SK-N-SH (cell line): ENCODE measurements around the gene HK2. TPM values are rescaled to one million over a fixed set of nuclear protein-coding genes. Genes with fewer than 3 reads are reported as not detected.

Experiments
- CTCF ChIA-PET: fragments of 300-600, 350-600 bp; formaldehyde crosslinking; extraction: SDS; loops from one replicate; lab custom pipeline; 2021; lab: Yijun Ruan, JAX
- POLR2A ChIA-PET: fragments of 350-600 bp; sonication (Branson Sonifier 250); formaldehyde crosslinking; extraction: SDS; loops from one replicate; lab custom pipeline; 2020; ENCODE audit warnings: antibody characterized with exemption, inconsistent platforms; lab: Yijun Ruan, JAX
- DNase-seq: peaks from one replicate; pipeline ENCODE4 v3.0.0; 2012
- H2AFZ ChIP-seq: fragments of 200-600 bp; sonication (generic); 2 replicates; pipeline ENCODE4 v1.8.1; 2016; ENCODE audit warnings: antibody characterized with exemption, mild to moderate bottlenecking, low read depth
- H3F3A ChIP-seq: fragments of 200-600 bp; sonication (generic); replicated peaks from 2 replicates; pipeline ENCODE3; 2016; ENCODE audit warnings: antibody characterized with exemption, mild to moderate bottlenecking; ENCODE audit not compliant: insufficient read depth
- H3K27ac ChIP-seq, 2 experiments: fragments of 200-500 bp in 1 of 2; fragments of 200-600 bp in 1 of 2; sonication (Bioruptor generic) in 1 of 2; sonication (generic), shearing (Covaris generic) in 1 of 2; 2 replicates each; pipeline versions ENCODE4 v1.5.1 to v1.6.1; 2014 to 2016; ENCODE audit warnings: low read depth in 2 of 2, inconsistent platforms in 1 of 2, low read length in 1 of 2, mild to moderate bottlenecking in 1 of 2, mixed read lengths in 1 of 2
- H3K27me3 ChIP-seq: fragments of 200-600 bp; sonication (generic), shearing (Covaris generic); 2 replicates; pipeline ENCODE4 v1.6.1; 2016; ENCODE audit warnings: mixed run types; ENCODE audit not compliant: insufficient read depth
- H3K36me3 ChIP-seq, 2 experiments: fragments of 200-500 bp in 1 of 2; fragments of 200-600 bp in 1 of 2; sonication (Bioruptor generic) in 1 of 2; sonication (generic) in 1 of 2; replicated peaks in 1 of 2; 2 replicates each; pipeline versions ENCODE3 to v1.5.1; 2014 to 2016; ENCODE audit warnings: low read length in 1 of 2, mild to moderate bottlenecking in 1 of 2; ENCODE audit not compliant: insufficient read depth in 2 of 2, control insufficient read depth in 1 of 2
- H3K4me1 ChIP-seq, 2 experiments: fragments of 200-500 bp in 1 of 2; fragments of 200-600 bp in 1 of 2; sonication (Bioruptor generic) in 1 of 2; sonication (generic), shearing (Covaris generic) in 1 of 2; 2 replicates each; pipeline versions ENCODE4 v1.5.1 to v1.6.1; 2014 to 2016; ENCODE audit warnings: low read depth in 1 of 2, low read length in 1 of 2, mixed run types in 1 of 2; ENCODE audit not compliant: insufficient read depth in 2 of 2, control insufficient read depth in 1 of 2
- H3K4me2 ChIP-seq: fragments of 200-600 bp; sonication (generic), shearing (Covaris generic); 2 replicates; pipeline ENCODE4 v1.6.1; 2017; ENCODE audit warnings: mixed run types
- H3K4me3 ChIP-seq, 2 experiments: fragments of 200-500 bp in 1 of 2; fragments of 200-600 bp in 1 of 2; sonication (Bioruptor generic) in 1 of 2; sonication (generic), shearing (Covaris generic) in 1 of 2; 2 replicates each; pipeline versions ENCODE4 v1.5.1 to v1.8.1; 2014 to 2016; ENCODE audit warnings: low read depth in 2 of 2, inconsistent platforms in 1 of 2, low read length in 1 of 2, mild to moderate bottlenecking in 1 of 2, mixed read lengths in 1 of 2, moderate library complexity in 1 of 2
- H3K79me2 ChIP-seq: fragments of 200-600 bp; sonication (generic); 2 replicates; pipeline ENCODE4 v1.8.1; 2017; ENCODE audit warnings: mild to moderate bottlenecking; ENCODE audit not compliant: insufficient read depth
- H3K9ac ChIP-seq: fragments of 200-600 bp; sonication (generic); 2 replicates; pipeline ENCODE4 v1.6.1; 2017; ENCODE audit warnings: mixed run types
- H3K9me2 ChIP-seq: fragments of 200-600 bp; sonication (generic); 2 replicates; pipeline ENCODE4 v1.6.1; 2017; ENCODE audit warnings: mixed run types
- H3K9me3 ChIP-seq: fragments of 200-600 bp; sonication (generic); 2 replicates; pipeline ENCODE4 v1.6.1; 2017; ENCODE audit warnings: mixed run types, mild to moderate bottlenecking, moderate library complexity
- H4K20me1 ChIP-seq: fragments of 200-600 bp; sonication (generic); 2 replicates; pipeline ENCODE4 v1.6.1; 2017; ENCODE audit warnings: mild to moderate bottlenecking, mixed run types; ENCODE audit not compliant: insufficient read depth
- FOSL2 ChIP-seq: IDR thresholded peaks from 2 replicates; pipeline ENCODE4 v1.4.0; 2012; ENCODE audit warnings: low read depth, mild to moderate bottlenecking, moderate library complexity, borderline replicate concordance
- IRF3 ChIP-seq: fragments of 150-350 bp; IDR thresholded peaks from 2 replicates; pipeline ENCODE4 v1.6.1; 2016; ENCODE audit warnings: mild to moderate bottlenecking, low read depth, low read length
- MAX ChIP-seq: IDR thresholded peaks from 2 replicates; pipeline ENCODE4 v1.4.0; 2012; ENCODE audit warnings: low read depth
- NFIC ChIP-seq: IDR thresholded peaks from 2 replicates; pipeline ENCODE4 v1.4.0; 2012; ENCODE audit warnings: borderline replicate concordance
- RCOR1 ChIP-seq: fragments of 150-350 bp; IDR thresholded peaks from 2 replicates; pipeline ENCODE4 v1.6.1; 2017; ENCODE audit warnings: antibody characterized with exemption, low read length
- RXRA ChIP-seq: IDR thresholded peaks from 2 replicates; pipeline ENCODE4 v1.4.0; 2012; ENCODE audit warnings: low read depth, mild to moderate bottlenecking, borderline replicate concordance
- TAF1 ChIP-seq: IDR thresholded peaks from 2 replicates; pipeline ENCODE4 v1.6.1; 2012; ENCODE audit warnings: low read depth, mild to moderate bottlenecking, low read length, moderate library complexity, borderline replicate concordance
- USF2 ChIP-seq: fragments of 150-350 bp; IDR thresholded peaks from 2 replicates; pipeline ENCODE4 v1.6.1; 2017; ENCODE audit warnings: antibody characterized with exemption, low read length, low read depth, borderline replicate concordance
- YY1 ChIP-seq: IDR thresholded peaks from 2 replicates; pipeline ENCODE4 v1.4.0; 2012; ENCODE audit warnings: low read depth, mild to moderate bottlenecking
- ZBTB33 ChIP-seq: IDR thresholded peaks from 2 replicates; pipeline ENCODE4 v1.4.0; 2012; ENCODE audit warnings: low read depth, borderline replicate concordance
- WGBS: methylation state at CpG from one replicate; pipeline ENCODE4 v1.1.6; 2017; ENCODE audit warnings: low lambda C conversion rate; 5-methylcytosine and 5-hydroxymethylcytosine counted together
- polyA plus RNA-seq, 3 experiments: library from polyadenylated mRNA; depleted of rRNA; stranded (reverse); fragments of >200 nt; gene quantifications; 2 replicates each; pipeline ENCODE4 v1.2.3, GENCODE V29; 2012

Gene HK2
- polyA plus RNA-seq, 1 of the 3 experiments (the other 2 are of a cell fraction), result 13.5 TPM

GRCh38 chr2:74817304-74817675, 16.6 kb upstream of the HK2 start:
- 76% methylated on average over 1 of the region's 1 CpG for WGBS
- CTCF ChIA-PET, result interaction anchor here (1.0 to 1.7 kb wide), 2 partner anchors 17 to 102 kb away, joined by 3 to 9 read pairs; no protein-coding TSS in a partner anchor

More at GRCh38 chr2:74817304-74817675, 16.6 kb upstream of the HK2 start:
- Histone ChIP-seq H3F3A (no peaks in the 10 kb centered on the region), H3K9me3 (no peaks in the 10 kb centered on the region), H3K4me3 (no peak overlapping the region), H3K4me2 (no peak overlapping the region), H3K79me2 (no peaks in the 10 kb centered on the region), H3K9me2 (no peaks in the 10 kb centered on the region), H3K27me3 (peaks cover 10% of the 10 kb centered on the region; the same call in 1 of the 2 replicates), H4K20me1 (no peaks in the 10 kb centered on the region), H3K4me1 (peaks cover 0 to 16% of the 10 kb centered on the region in 2 experiments; a peak in 2 of 4 replicates), H2AFZ (no peak overlapping the region), H3K9ac (no peak overlapping the region), H3K27ac (peak overlapping the region in 1 of 2 experiments; percentile 95; a peak in 2 of 4 replicates), H3K36me3 (no peaks in the 10 kb centered on the region)
- TF ChIP-seq USF2 (no peak), ZBTB33 (no peak), FOSL2 (no peak), TAF1 (no peak), YY1 (no peak), RCOR1 (no peak), MAX (no peak), NFIC (no peak), IRF3 (no peak), RXRA (no peak)
- no peak for DNase-seq
- POLR2A ChIA-PET, result interaction anchor here (1.0 to 1.9 kb wide), 5 partner anchors 8 to 102 kb away, joined by 3 to 13 read pairs (median 5); partner anchors contain the start of gene HK2
